IPS DF 19.7 (cell line): ENCODE data around the gene TGFB2.

Experiments
- DNase-seq: peaks from one replicate; pipeline ENCODE4 v3.0.0-alpha.2; 2013; ENCODE audit warnings: low read depth, low spot score

TGFB2 gene

GRCh38 chr1:218421531-218421930 lies 76.4 kb downstream of the TGFB2 start:
- DNase-seq, result no peak

GRCh38 chr1:218424502-218424901 lies 79.4 kb downstream of the TGFB2 start:
- no peak for DNase-seq

DNA sequence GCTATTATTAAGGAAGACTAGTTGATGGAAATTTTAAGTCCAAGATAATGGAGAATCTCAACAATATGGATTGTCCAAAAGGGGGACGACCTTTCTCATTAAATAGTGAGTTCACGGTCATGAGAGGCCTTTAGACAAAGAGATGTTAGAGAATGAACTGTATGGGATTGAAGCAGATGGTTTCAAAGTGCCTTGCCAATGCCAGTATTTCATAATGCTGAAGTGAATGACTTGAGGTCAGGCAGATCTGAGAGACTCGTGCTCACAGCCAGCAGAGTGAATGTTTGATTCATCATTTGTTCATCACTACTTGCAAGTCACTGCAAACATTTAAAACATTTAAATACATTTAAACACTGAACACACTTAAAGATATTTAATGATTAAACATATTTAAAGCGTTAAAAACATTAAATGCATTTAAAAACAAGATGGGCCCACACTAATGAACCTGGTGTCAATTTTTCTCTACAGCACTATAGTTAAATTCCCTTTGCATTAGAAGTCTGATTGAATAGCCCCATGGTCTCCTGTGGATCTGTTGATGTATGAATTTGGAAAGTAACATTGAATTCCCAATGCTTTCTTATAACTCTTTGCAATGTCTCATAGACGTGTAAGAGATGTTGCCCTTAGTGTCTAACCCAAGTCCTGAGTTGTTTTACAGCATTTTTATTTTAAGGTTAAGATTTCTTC lies 80.7 kb downstream of the TGFB2 start:
- DNase-seq, result no peak

- DNase-seq, result no peak
Observed at GRCh38 chr1:218426343-218426657, 81.2 kb downstream of the TGFB2 start.

DNA sequence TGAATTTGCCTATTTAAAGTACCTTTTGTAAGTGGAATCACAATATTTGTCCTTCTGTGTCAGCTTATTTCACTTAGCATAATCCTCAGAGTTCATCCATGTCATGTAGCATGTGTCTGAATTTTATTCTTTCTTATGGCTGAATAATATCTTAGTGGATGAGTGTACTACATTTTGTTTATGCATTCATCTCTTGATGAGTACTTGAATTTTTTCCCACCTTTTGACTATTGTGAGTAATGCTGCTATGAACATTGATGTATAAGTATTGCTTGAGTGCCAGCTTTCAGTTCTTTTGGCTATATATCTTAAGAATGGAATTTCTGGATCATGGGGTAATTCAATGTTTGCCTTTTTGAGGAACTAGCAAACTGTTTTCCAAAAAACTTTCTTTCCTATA lies 84.2 kb downstream of the TGFB2 start:
- no peak for DNase-seq

- DNase-seq, result no peak
Observed at GRCh38 chr1:218430346-218430745, 85.2 kb downstream of the TGFB2 start.

GRCh38 chr1:218430822-218431221 lies 85.7 kb downstream of the TGFB2 start:
- DNase-seq, result no peak

GRCh38 chr1:218431476-218431875 lies 86.3 kb downstream of the TGFB2 start:
- DNase-seq, result no peak

- no peak for DNase-seq
Observed at GRCh38 chr1:218433744-218434143, 88.6 kb downstream of the TGFB2 start.

GRCh38 chr1:218435528-218435927 lies 90.4 kb downstream of the TGFB2 start:
- no peak for DNase-seq

DNA sequence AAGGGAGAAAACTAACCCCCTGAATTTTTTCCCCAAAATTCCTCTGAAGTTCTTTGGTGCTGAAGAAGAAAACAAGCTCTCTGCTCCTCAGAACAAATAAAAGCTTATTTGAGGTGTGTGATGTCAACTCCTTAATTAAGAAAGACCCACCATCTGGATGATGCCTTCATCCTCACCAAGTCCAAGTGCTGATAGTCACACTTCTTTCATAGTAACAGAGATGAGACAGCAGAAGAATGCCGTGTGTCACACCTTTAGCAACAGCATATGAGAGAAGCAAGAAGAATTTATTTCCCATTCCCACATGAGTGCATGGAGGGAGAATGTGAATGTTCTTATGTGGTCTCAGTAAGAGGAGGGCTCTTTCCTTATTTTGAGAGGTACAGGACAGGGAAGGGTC lies 91.2 kb downstream of the TGFB2 start:
- no peak for DNase-seq

DNA sequence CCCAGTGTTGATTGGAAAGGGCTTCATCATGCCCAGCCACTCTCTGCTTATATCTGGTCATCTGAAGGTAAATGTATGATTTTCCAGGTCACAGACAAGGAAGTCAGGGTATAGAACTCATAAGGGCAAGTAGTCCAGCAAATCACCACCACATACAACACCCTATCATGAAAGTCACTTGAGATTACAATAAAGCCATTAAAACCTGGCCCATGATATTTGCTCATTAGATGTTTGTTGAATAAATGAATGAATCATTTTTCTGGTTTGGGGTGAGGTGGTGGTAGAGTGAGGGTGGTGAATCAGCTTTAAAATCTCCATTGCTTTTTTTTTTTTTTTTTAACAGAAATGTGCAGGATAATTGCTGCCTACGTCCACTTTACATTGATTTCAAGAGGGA lies 91.9 kb downstream of the TGFB2 start:
- DNase-seq, result no peak

DNA sequence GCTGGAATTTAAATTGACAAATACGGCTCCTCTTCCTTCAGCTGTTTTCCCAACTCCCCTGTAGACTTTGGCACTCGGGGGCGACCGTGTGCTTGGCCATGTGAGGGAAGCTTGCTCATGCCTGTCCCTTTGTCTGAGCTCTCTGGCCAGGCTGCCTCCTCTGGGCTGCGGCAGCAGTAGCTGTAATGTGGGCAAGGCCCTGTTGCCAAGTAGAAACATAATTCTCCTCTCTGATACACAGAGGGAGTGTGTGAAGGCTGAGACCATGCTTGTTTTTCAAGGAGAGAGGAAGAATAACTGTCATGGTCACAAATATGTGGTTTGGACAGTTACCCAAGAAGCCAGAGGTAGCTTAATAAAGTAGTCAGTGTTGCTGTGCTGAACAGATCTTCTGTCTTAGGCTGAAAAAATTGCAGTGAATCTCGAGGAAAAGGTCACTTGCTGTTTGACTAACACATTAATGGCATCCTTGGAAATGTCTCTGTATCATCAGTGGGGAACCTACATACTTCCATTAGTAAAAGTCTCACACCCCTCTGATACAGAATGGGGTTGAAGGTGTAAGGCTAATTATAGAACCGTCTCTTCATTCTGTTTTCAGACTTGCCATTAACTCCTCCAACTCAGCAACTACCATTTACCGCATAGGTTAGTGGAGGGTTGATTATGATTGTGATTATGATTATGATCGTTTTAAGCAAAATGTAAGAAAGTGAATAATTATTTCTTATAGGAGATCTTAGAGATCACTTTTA lies 94.6 kb downstream of the TGFB2 start:
- DNase-seq, result no peak

GRCh38 chr1:218443255-218443654 lies 98.1 kb downstream of the TGFB2 start:
- no peak for DNase-seq

- no peak for DNase-seq
Observed at GRCh38 chr1:218444173-218444572, 99.0 kb downstream of the TGFB2 start.

DNA sequence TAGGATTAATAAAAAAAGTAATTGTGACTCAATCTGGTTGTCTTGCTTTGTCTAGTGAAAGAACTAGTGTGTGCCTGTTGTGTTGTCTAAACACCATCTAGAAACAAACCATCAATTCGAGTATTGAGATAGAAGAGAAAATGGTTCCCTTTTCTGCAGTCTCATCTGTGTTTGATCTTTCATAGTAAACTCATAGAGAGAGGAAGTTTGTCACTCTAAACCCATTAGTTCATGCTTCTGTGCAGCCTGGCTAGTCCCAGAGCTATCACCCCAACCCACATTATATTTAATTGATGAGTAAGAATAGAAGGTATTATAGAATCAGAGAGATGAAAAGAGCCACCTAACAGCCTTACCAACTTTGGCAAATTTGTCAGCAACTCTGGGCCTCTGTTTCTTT lies 99.5 kb downstream of the TGFB2 start:
- DNase-seq, result no peak

DNA sequence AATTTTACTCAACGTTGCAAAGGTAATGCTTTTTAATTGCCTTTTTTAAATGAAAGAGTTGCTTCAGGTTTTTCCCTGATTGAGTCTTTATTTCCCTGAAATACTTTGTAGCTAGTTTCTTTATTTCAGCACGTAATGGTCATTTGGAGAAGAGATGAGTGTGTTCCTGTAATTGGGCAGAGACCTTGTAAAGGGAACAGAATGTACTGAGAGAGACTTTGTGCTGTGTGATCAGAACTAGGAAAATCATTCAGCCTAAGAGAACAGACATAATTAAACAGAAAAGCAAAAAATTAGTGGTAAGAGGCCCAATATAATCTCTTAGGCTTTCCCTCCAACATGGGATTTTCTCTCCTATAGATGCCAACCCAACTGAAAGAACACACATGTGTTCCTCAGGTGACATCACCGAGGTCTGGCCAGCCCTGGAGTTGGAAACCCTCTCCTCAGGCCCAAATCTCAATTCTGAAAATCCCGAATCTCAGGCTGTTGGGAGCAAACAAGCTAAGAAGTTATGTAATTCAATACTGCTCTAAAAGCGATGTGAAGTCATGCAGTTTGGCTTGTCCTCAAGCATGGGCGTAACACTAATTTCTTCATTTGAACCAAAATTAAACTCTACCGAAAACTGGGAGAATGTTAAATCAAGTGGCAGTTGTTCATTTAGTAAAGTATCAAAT lies 102.0 kb downstream of the TGFB2 start:
- DNase-seq, result no peak

- no peak for DNase-seq
Observed at GRCh38 chr1:218451415-218451814, 106.3 kb downstream of the TGFB2 start.

GRCh38 chr1:218454700-218455282 lies 109.7 kb downstream of the TGFB2 start:
- no peak for DNase-seq

- no peak for DNase-seq
Observed at GRCh38 chr1:218456444-218456843, 111.3 kb downstream of the TGFB2 start.

GRCh38 chr1:218459450-218459849 lies 114.3 kb downstream of the TGFB2 start:
- DNase-seq, result no peak

GRCh38 chr1:218459878-218460711 lies 115.0 kb downstream of the TGFB2 start:
- DNase-seq, result peak; percentile 87
